ENCODE data around the gene RNF220. TPM values are rescaled to one million over a fixed set of nuclear protein-coding genes. Genes with fewer than 3 reads are reported as not detected.

The RNF220 gene
- total and polyA plus RNA-seq, 2 donors (not counting 3 experiments of a cell fraction or from before 2014, with no cell fraction given): 62.7 to 66.6 TPM

- TF ChIP-seq GATA2 (IDR thresholded peaks at IDR 0.05; ENCODE audit: insufficient read depth, insufficient read length, low read depth, low read length): no peak
- TF ChIP-seq MYC (IDR thresholded peaks at IDR 0.05; ENCODE audit: low read depth, low read length): no peak
- no peak for TF ChIP-seq POLR2A (IDR thresholded peaks at IDR 0.05; ENCODE audit: low read depth, low read length)
- TF ChIP-seq FOS (IDR thresholded peaks at IDR 0.05; ENCODE audit: borderline replicate concordance, insufficient read depth, low read length): no peak
- no peak for TF ChIP-seq MAX (IDR thresholded peaks at IDR 0.05; ENCODE audit: insufficient read depth, insufficient read length)
- Histone ChIP-seq H4K20me1 (replicated peaks; ENCODE audit: control insufficient read depth, extremely low read depth, insufficient read depth, low read length) (no peaks in the 10 kb centered on the region), H3K4me2 (ENCODE audit: insufficient read depth, low read length) (no peak overlapping the region), H3K79me2 (ENCODE audit: control insufficient read depth, insufficient read depth, low read length) (no peaks in the 10 kb centered on the region), H3K4me3 (replicated peaks in 1 of 3; ENCODE audit: insufficient read depth in 1 of 3, low read depth in 1 of 3, low read length in 3 of 3) (no peak overlapping the region), H3K36me3 (ENCODE audit: control insufficient read depth in 2 of 2, extremely low read depth in 1 of 2, insufficient read depth in 2 of 2, low read length in 2 of 2) (no peaks in the 10 kb centered on the region), H3K9me3 (replicated peaks; ENCODE audit: control insufficient read depth, insufficient read depth, low read length) (no peaks in the 10 kb centered on the region), H3K9ac (replicated peaks; ENCODE audit: extremely low read depth, insufficient read depth, low read length) (no peak overlapping the region), H3K27me3 (ENCODE audit: control insufficient read depth in 2 of 2, insufficient read depth in 2 of 2, low read length in 2 of 2) (peaks cover 40 to 43% of the 10 kb centered on the region in 2 experiments), H3K9me1 (replicated peaks; ENCODE audit: control insufficient read depth, extremely low read depth, insufficient read depth, low read length) (no peaks in the 10 kb centered on the region), H3K4me1 (ENCODE audit: control insufficient read depth, extremely low read depth, insufficient read depth, low read length) (no peaks in the 10 kb centered on the region), H2AFZ (ENCODE audit: low read depth, low read length) (no peak overlapping the region), H3K27ac (ENCODE audit: insufficient read depth, low read depth, low read length) (no peak overlapping the region)
- no TSS peak for BruUV-seq (replicated peaks)
- intact Hi-C loops (cut with micrococcal nuclease): no loop called here
- no peak for FAIRE-seq
- dilution Hi-C loops (cut with MboI; ENCODE audit: extremely low pct_ligation_motif_present, low sequenced_read_pairs): no loop called here
- ChIA-PET POLR2A (no interaction called here), CTCF (interaction anchor here (1.4 kb wide), 1 partner anchor 39 kb away, joined by 5 read pairs; no protein-coding TSS in a partner anchor)
- no peak for DNase-seq (ENCODE audit: low read depth, low spot score)
Measured at GRCh38 chr1:44613941-44614340, 208.9 kb downstream of the RNF220 start.

GRCh38 chr1:44616284-44616990 is 211.4 kb downstream of the RNF220 start:
- Histone ChIP-seq H2AFZ (ENCODE audit: low read depth, low read length) (no peak overlapping the region), H3K4me1 (ENCODE audit: control insufficient read depth, extremely low read depth, insufficient read depth, low read length) (no peaks in the 10 kb centered on the region), H3K36me3 (ENCODE audit: control insufficient read depth in 2 of 2, extremely low read depth in 1 of 2, insufficient read depth in 2 of 2, low read length in 2 of 2) (no peaks in the 10 kb centered on the region), H3K27me3 (ENCODE audit: control insufficient read depth in 2 of 2, insufficient read depth in 2 of 2, low read length in 2 of 2) (peaks cover 41 to 47% of the 10 kb centered on the region in 2 experiments), H3K9ac (replicated peaks; ENCODE audit: extremely low read depth, insufficient read depth, low read length) (no peak overlapping the region), H3K4me3 (replicated peaks in 1 of 3; ENCODE audit: insufficient read depth in 1 of 3, low read depth in 1 of 3, low read length in 3 of 3) (no peak overlapping the region), H3K9me3 (replicated peaks; ENCODE audit: control insufficient read depth, insufficient read depth, low read length) (no peaks in the 10 kb centered on the region), H3K4me2 (ENCODE audit: insufficient read depth, low read length) (no peak overlapping the region), H3K27ac (ENCODE audit: insufficient read depth, low read depth, low read length) (no peak overlapping the region), H3K79me2 (ENCODE audit: control insufficient read depth, insufficient read depth, low read length) (no peaks in the 10 kb centered on the region), H4K20me1 (replicated peaks; ENCODE audit: control insufficient read depth, extremely low read depth, insufficient read depth, low read length) (no peaks in the 10 kb centered on the region), H3K9me1 (replicated peaks; ENCODE audit: control insufficient read depth, extremely low read depth, insufficient read depth, low read length) (no peaks in the 10 kb centered on the region)
- no peak for DNase-seq (ENCODE audit: low read depth, low spot score)
- TF ChIP-seq POLR2AphosphoS5 (IDR thresholded peaks at IDR 0.05; ENCODE audit: insufficient read depth, low read depth, low read length) (no peak), JUN (IDR thresholded peaks at IDR 0.05; ENCODE audit: borderline replicate concordance, insufficient read depth, insufficient read length, low read depth) (no peak), GATA2 (IDR thresholded peaks at IDR 0.05; ENCODE audit: insufficient read depth, insufficient read length, low read depth, low read length) (no peak), FOS (IDR thresholded peaks at IDR 0.05; ENCODE audit: borderline replicate concordance, insufficient read depth, low read length) (no peak), CTCF (IDR thresholded peaks at IDR 0.05; ENCODE audit: extremely low read depth in 1 of 2, insufficient read depth in 1 of 2, low read depth in 1 of 2, low read length in 2 of 2) (no peak), POLR2A (IDR thresholded peaks at IDR 0.05; ENCODE audit: low read depth, low read length) (no peak), EZH2 (IDR thresholded peaks at IDR 0.05; ENCODE audit: borderline replicate concordance, low read depth, low read length, severe bottlenecking) (no peak)
- ChIA-PET CTCF (interaction anchor here (0.7 to 1.7 kb wide), 5 partner anchors 18 to 238 kb away, joined by 3 to 11 read pairs (median 4); no protein-coding TSS in a partner anchor), POLR2A (no interaction called here)
- no peak for FAIRE-seq
- dilution Hi-C loops (cut with MboI; ENCODE audit: extremely low pct_ligation_motif_present, low sequenced_read_pairs): no loop called here
- no TSS peak for BruUV-seq (replicated peaks)
- intact Hi-C loops (cut with micrococcal nuclease): no loop called here
